ENCODE data around the gene PAQR5. TPM values are rescaled to one million over a fixed set of nuclear protein-coding genes. Genes with fewer than 3 reads are reported as not detected.

PAQR5 gene
- total and polyA plus RNA-seq, 9 of the 15 experiments (the other 6 are each of a cell fraction or from before 2014, with no cell fraction given), result 0.04 to 0.08 TPM; not detected in 7

GRCh38 chr15:69451951-69452691 lies 153.4 kb downstream of the PAQR5 start (continued):
- TF ChIP-seq ZBTB9 (CRISPR knock-in tag; IDR thresholded peaks at IDR 0.05), result 0 out of 2 replicates have a peak, but pooled peaks have one; percentile 26
- no peak for TF ChIP-seq STAG1 (CRISPR knock-in tag; IDR thresholded peaks at IDR 0.05; ENCODE audit: borderline replicate concordance)
- 0 out of 2 replicates have a peak, but pooled peaks have one; percentile 45 for TF ChIP-seq FOXK1 (CRISPR knock-in tag; IDR thresholded peaks at IDR 0.05; ENCODE audit: borderline replicate concordance)
- 0 out of 2 replicates have a peak, but pooled peaks have one; percentile 19 for TF ChIP-seq NFIC (IDR thresholded peaks at IDR 0.05)
- no peak for TF ChIP-seq MYNN (IDR thresholded peaks at IDR 0.05)
- TF ChIP-seq MYNN (CRISPR knock-in tag; IDR thresholded peaks at IDR 0.05), result no peak
- peak; percentile 32 for TF ChIP-seq CCNT2 (IDR thresholded peaks at IDR 0.05; ENCODE audit: borderline replicate concordance, extremely low read depth, insufficient read length, low read depth, low read length)
- TF ChIP-seq HNRNPK (IDR thresholded peaks at IDR 0.05; ENCODE audit: low read depth, low read length, poor library complexity, severe bottlenecking), result no peak
- peak; percentile 73 for TF ChIP-seq SMARCA4 (IDR thresholded peaks at IDR 0.05)
- TF ChIP-seq TOE1 (IDR thresholded peaks at IDR 0.05; ENCODE audit: borderline replicate concordance), result peak; percentile 49; the same call in 1 of the 2 replicates
- TF ChIP-seq TOE1 (CRISPR knock-in tag; IDR thresholded peaks at IDR 0.05; ENCODE audit: borderline replicate concordance, low read depth), result no peak
- TF ChIP-seq CBFA2T2 (conservative IDR thresholded peaks at IDR 0.05), result peak; percentile 65
- peak; percentile 100 for TF ChIP-seq BRD9 (IDR thresholded peaks at IDR 0.05; ENCODE audit: low read depth, partially characterized antibody)
- peak; percentile 74 for TF ChIP-seq TEAD4 (IDR thresholded peaks at IDR 0.05; ENCODE audit: low read length)
- no peak for TF ChIP-seq TEAD4 (CRISPR knock-in tag; IDR thresholded peaks at IDR 0.05; ENCODE audit: borderline replicate concordance)
- TF ChIP-seq MEF2D (tag; conservative IDR thresholded peaks at IDR 0.05; ENCODE audit: low read depth), result 0 out of 2 replicates have a peak, but pooled peaks have one; percentile 24
- TF ChIP-seq HMBOX1 (IDR thresholded peaks at IDR 0.05), result peak; percentile 100
- 0 out of 2 replicates have a peak, but pooled peaks have one; percentile 53 for TF ChIP-seq PREB (CRISPR knock-in tag; IDR thresholded peaks at IDR 0.05)
